ENCODE measurements around the gene ZNF555. TPM values are rescaled to one million over a fixed set of nuclear protein-coding genes. Genes with fewer than 3 reads are reported as not detected.
A peak's percentile ranks its signal among the peaks of the same experiment; 100 is the strongest.

The ZNF555 gene
- total and polyA plus RNA-seq, 10 of the 15 experiments (the other 5 are each of a cell fraction or from before 2014, with no cell fraction given), result 0.58 to 1.9 (median 1.2) TPM

GRCh38 chr19:2827022-2827421 lies 14.3 kb upstream of the ZNF555 start (continued):
- no peak for TF ChIP-seq HDGF (IDR thresholded peaks at IDR 0.05)
- TF ChIP-seq RELB (IDR thresholded peaks at IDR 0.05; ENCODE audit: low read depth), result no peak

GRCh38 chr19:2827840-2828489 lies 13.3 kb upstream of the ZNF555 start:
- no peak overlapping the region for H3K9ac ChIP-seq (ENCODE audit: control insufficient read depth, insufficient read depth, low read length)
- in situ Hi-C loops (cut with MboI), result no loop called here
- H3K27ac ChIP-seq (ENCODE audit: control insufficient read depth, insufficient read depth), result no peak overlapping the region
- H3K4me3 ChIP-seq, result no peak overlapping the region
- no peaks in the 10 kb centered on the region for H3K4me1 ChIP-seq (ENCODE audit: control insufficient read depth, insufficient read depth, low read length)
- no peaks in the 10 kb centered on the region for H3K79me2 ChIP-seq (ENCODE audit: control insufficient read depth, insufficient read depth, low read length)
- no peak overlapping the region for H3K4me2 ChIP-seq (ENCODE audit: control insufficient read depth, insufficient read depth)
- peak; percentile 36 for DNase-seq (ENCODE audit: low read depth, low spot score)
- peak; percentile 65 for ATAC-seq
- SMC1A ChIA-PET (ENCODE audit: uncharacterized antibody, unreplicated experiment), result interaction anchor here (1.4 kb wide), 1 partner anchor 29 kb away, joined by 3 read pairs; no protein-coding TSS in a partner anchor
- RAD21 ChIA-PET (ENCODE audit: unreplicated experiment), result interaction anchor here (0.7 kb wide), 1 partner anchor 27 kb away, joined by 3 read pairs; no protein-coding TSS in a partner anchor
- H3K9me3 ChIP-seq (replicated peaks; ENCODE audit: control insufficient read depth, insufficient read depth, low read length), result peaks cover 11% of the 10 kb centered on the region; the same call in 2 of the 3 replicates
- H4K20me1 ChIP-seq (ENCODE audit: control insufficient read depth, insufficient read depth), result no peaks in the 10 kb centered on the region
- FAIRE-seq, result no peak
- peak overlapping the region; percentile 45 for H2AFZ ChIP-seq (ENCODE audit: control insufficient read depth, low read depth, low read length)
- CTCF ChIA-PET, result interaction anchor here (1.1 kb wide), 1 partner anchor 59 kb away, joined by 3 read pairs; no protein-coding TSS in a partner anchor
- intact Hi-C loops (cut with micrococcal nuclease; ENCODE audit: unreplicated experiment), result no loop called here
- WGBS (ENCODE audit: insufficient coverage, insufficient replicate concordance, low lambda C conversion rate, missing lambda C conversion rate), result 24% methylated on average over 13 of the region's 13 CpGs
- POLR2A ChIA-PET, result no interaction called here
- H3K36me3 ChIP-seq (ENCODE audit: control insufficient read depth in 2 of 2, insufficient read depth in 2 of 2, low read length in 1 of 2), result no peaks in the 10 kb centered on the region
- BruUV-seq (replicated peaks), result no TSS peak
- H3K27me3 ChIP-seq (replicated peaks in 1 of 2; ENCODE audit: control insufficient read depth in 2 of 2, insufficient read depth in 2 of 2, low read length in 1 of 2), result no peaks in the 10 kb centered on the region
- no peak for TF ChIP-seq MTA2 (IDR thresholded peaks at IDR 0.05; ENCODE audit: low read depth)
- TF ChIP-seq ZNF592 (IDR thresholded peaks at IDR 0.05), result no peak
- TF ChIP-seq ZNF622 (IDR thresholded peaks at IDR 0.05), result no peak
- TF ChIP-seq NRF1 (conservative IDR thresholded peaks at IDR 0.05; ENCODE audit: low read depth, low read length), result no peak
- no peak for TF ChIP-seq CEBPZ (IDR thresholded peaks at IDR 0.05; ENCODE audit: low read depth, low read length)
- peak; percentile 73; the same call in 1 of the 2 replicates for TF ChIP-seq CHD2 (IDR thresholded peaks at IDR 0.05; ENCODE audit: borderline replicate concordance, low read depth, low read length)
- TF ChIP-seq SIN3A (IDR thresholded peaks at IDR 0.05; ENCODE audit: low read depth, low read length), result no peak
- no peak for TF ChIP-seq CREB1 (IDR thresholded peaks at IDR 0.05; ENCODE audit: low read depth)
- no peak for TF ChIP-seq SREBF1 (IDR thresholded peaks at IDR 0.05; ENCODE audit: low read length)
- no peak for TF ChIP-seq CEBPB (IDR thresholded peaks at IDR 0.05; ENCODE audit: borderline replicate concordance in 1 of 2, low read depth in 2 of 2, low read length in 2 of 2)
- TF ChIP-seq ZNF274 (IDR thresholded peaks at IDR 0.05; ENCODE audit: insufficient read depth, insufficient read length), result no peak
- peak; percentile 71 for TF ChIP-seq RUNX3 (IDR thresholded peaks at IDR 0.05; ENCODE audit: low read length)
